Left hindlimb (tissue), 1 donor: ENCODE data around the gene CSRP3.
"Not testable (repeated sequence)": the region's sequence is repeated elsewhere in the genome, so short reads cannot be mapped to it uniquely, and the experiment has no call there.

Experiments
- DNase-seq: peaks from one replicate; pipeline ENCODE4 v3.0.0-alpha.2; 2018

Gene CSRP3

GRCh38 chr11:19185036-19185435 lies 16.7 kb downstream of the CSRP3 start:
- DNase-seq: no peak

DNA sequence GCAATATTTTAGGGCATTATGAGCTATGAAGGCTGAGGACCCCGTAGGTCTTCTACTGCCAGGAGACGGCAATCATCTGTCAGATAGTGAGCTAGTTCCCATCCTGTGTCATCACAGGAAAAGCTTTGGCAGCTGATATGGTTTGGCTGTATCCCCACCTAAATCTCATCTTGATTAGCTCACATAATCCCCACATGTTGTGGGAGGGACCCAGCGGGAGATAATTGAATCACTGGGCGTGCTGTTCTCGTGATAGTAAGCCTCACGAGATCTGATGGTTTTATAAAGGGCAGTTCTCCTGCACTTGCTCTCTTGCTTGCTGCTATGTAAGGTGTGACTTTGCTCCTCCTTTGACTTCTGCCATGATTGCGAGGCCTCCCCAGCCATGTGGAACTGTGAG lies 18.1 kb downstream of the CSRP3 start:
- no peak for DNase-seq

- no peak for DNase-seq
Observed at GRCh38 chr11:19181531-19182261, 20.1 kb downstream of the CSRP3 start.

DNA sequence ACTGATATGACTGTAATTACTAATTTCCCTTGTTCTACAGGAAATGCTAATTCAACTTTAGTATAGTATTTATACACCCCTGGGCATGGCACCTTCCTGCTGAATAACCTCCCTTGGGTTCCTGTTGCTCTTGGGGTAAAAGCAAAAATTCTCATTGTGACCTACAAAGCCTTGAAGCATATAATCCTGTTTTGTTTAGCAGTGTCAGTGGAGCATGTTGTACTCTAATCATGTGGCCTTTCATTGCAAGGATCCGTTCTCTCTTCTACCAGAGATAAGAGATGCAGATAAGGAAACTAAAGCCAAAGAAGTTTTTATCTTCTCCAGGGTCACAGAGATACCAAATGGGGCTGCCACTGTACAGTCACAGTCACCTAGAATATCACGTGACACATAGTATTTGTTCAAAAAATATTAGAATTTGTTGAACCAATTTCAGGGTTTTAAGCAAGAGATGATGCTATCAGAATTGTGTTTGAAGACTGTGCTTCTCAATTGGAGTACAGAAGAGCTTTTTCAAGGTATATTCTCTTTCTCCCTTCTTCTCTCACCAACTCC lies 25.1 kb downstream of the CSRP3 start:
- DNase-seq: no peak

GRCh38 chr11:19173964-19174638 lies 27.7 kb downstream of the CSRP3 start:
- no peak for DNase-seq

DNA sequence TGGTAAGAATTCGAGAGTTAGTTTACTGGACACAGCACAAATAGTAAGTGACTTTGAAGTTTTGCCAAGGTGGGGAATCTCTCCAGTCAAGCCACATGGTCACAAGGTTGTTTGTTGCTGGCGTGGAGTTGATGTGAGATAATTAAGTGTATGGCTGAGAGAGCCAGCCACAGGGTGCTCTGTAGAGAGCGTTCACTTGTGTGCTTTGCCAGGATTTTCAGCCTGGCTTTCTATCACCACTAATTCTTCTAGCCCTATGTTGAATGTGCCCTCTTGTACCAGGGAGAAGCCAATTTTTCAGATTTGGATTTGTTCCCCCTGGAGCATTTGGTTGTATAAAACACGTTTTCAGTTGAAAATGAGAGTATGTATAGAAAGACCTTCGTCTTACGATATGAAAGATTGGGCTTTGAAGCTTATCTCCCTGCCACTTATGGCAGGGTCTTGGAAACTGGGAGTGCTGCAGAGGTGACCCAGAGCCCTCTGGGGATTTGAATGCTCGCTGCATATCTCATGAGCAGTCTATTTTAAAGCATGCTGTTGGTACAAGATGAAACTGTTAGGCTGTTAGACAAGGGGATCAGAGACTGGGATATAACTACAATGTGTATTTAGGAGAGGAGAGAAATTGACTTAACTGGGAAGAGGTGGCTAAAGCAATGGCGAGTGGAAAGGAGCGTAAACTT lies 28.6 kb downstream of the CSRP3 start:
- DNase-seq: no peak

DNA sequence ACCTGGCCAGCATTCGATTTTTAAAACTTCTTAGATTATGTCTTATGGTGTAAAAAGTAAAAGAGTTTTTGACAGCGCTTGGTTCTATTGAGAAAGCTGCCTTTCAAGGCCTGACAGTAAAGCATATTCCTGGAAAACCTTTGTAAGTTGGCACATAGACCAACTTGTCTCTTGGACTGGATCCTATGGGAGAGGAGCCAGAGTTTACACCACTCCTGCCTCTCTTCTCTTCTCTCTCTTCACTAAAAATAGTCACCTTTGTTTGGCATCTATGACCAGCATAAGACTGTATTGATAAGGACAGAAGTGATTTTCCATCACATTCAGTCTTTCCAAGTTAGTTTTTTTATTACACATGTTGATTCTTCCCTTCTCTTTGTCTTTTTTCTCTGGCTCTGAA lies 33.7 kb downstream of the CSRP3 start:
- DNase-seq: no peak

GRCh38 chr11:19164881-19165280 lies 36.9 kb downstream of the CSRP3 start:
- DNase-seq: no peak

GRCh38 chr11:19164230-19164855 lies 37.4 kb downstream of the CSRP3 start:
- no peak for DNase-seq

GRCh38 chr11:19163617-19164016 lies 38.2 kb downstream of the CSRP3 start:
- DNase-seq: no peak

GRCh38 chr11:19162951-19163505 lies 38.8 kb downstream of the CSRP3 start:
- no peak for DNase-seq

DNA sequence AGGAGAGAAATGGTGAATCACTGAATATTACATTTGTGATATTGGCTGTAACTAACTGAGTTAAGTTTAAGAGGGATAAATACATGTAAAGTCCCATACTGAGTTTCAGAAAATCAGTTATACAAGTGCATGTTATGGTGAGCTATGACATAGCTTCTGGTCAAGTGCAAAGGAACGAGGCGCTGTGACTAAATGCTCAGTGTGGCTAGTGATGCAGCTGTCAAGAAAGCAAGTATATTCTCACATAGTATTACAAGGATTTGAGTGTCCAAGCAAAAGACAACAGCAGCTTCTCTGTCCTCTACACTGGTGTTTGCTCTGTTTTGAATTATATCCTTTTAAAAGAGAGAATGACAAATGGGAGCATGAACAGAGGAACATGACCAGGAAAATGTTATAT lies 40.1 kb downstream of the CSRP3 start:
- no peak for DNase-seq

- no peak for DNase-seq
Observed at GRCh38 chr11:19160847-19161246, 40.9 kb downstream of the CSRP3 start.

DNA sequence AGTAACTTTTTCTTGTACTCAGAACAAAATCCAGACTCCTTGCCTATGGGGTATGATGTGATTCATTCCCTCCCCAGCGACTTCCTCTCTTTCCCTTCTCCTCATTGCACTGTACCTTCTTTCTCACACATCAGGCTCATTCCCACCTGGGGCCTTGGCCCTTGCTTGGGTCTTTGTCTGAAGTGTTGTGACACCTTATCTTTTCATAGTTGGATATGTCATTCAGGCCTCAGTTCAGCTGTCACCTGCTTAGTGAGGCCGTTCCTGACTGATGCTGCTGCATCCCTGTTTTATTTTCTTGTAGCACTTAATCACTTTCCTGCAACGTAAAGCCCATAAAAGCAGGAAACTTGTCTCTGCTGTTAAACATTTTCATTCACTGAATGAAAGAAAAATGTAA lies 44.9 kb downstream of the CSRP3 start:
- no peak for DNase-seq

- no peak for DNase-seq
Observed at GRCh38 chr11:19145319-19145718, 56.5 kb downstream of the CSRP3 start.

DNA sequence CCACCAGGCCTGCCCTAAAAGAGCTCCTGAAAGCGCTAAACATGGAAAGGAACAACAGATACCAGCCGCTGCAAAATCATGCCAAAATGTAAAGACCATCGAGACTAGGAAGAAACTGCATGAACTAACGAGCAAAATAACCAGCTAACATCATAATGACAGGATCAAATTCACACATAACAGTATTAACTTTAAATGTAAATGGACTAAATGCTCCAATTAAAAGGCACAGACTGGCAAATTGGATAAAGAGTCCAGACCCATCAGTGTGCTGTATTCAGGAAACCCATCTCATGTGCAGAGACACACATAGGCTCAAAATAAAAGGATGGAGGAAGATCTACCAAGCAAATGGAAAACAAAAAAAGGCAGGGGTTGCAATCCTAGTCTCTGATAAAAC lies 64.9 kb downstream of the CSRP3 start:
- DNase-seq: not testable (repeated sequence)

DNA sequence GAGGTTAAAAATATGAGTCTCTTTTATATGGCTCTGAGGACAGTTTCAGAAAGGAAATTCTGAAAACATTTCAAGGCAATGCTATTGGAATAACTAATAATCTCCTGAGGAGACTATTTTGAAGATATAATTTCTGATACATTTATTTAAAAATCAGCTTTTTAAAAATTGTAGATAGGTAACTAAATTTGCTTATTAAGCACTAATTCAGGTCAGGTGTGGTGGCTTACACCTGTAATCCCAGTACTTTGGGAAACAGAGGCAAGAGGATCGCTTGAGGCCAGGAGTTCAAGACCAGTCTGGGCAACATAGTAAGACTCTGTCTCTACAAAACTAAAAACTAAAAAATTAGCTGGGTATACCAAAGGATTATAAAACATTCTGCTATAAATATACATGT lies 67.8 kb downstream of the CSRP3 start:
- no peak for DNase-seq
